ENCODE measurements around the gene DENND4C.

DENND4C gene

GRCh38 chr9:19420877-19421276 is 190.4 kb downstream of the DENND4C start:
- no peak for DNase-seq

Data from T-helper 1 cell (primary cell).